SK-MEL-5 (cell line): ENCODE data around the gene ZNF133. TPM values are rescaled to one million over a fixed set of nuclear protein-coding genes. Genes with fewer than 3 reads are reported as not detected.
"Not testable (repeated sequence)": the region's sequence is repeated elsewhere in the genome, so short reads cannot be mapped to it uniquely, and the experiment has no call there.

ENCODE experiments used
- DNase-seq: peaks from one replicate; pipeline ENCODE4 v3.0.0-alpha.2; 2016; ENCODE audit warnings: low read depth, low spot score
- in situ Hi-C: cut with HindIII; loops from 2 replicates; pipeline ENCODE4 v1.10.0; 2016; ENCODE audit warnings: low sequenced_read_pairs, high pct_unique_total_duplicates, low pct_unique_long_range_greater_than_20kb
- total RNA-seq: library from RNA; depleted of rRNA; stranded (reverse); fragments of >200 nt; shearing (Covaris generic); gene quantifications from 2 replicates; pipeline ENCODE4 v1.2.3, GENCODE V29; 2014

Gene ZNF133
- total RNA-seq, 1 experiment from 2014 or later: 19.2 TPM

DNA sequence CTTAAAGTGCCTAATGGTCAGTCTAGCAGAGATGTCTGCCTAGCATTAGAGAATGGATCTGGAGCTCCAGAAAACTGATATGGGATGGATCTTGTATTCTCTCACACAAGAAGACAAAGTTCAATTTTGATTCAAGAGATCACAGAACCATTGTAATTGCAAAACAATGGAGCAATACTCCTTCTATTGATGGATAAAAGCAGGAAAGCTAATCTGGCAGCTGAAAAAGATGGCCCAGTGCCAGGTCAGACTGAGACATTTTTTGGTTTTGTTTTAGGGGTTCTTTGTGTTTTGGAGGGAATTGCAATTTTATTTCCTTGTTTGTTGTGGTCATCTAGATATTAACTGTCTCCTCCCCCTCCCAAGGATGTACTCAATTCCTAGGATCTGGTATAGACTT is 14.6 kb upstream of the ZNF133 start:
- in situ Hi-C loops: no loop called here
- no peak for DNase-seq

GRCh38 chr20:18275960-18276359 is 12.4 kb upstream of the ZNF133 start:
- in situ Hi-C loops, DNase-seq: not testable (repeated sequence)

- in situ Hi-C loops: no loop called here
These were observed 11.5 kb upstream of the ZNF133 start for GRCh38 chr20:18276821-18277220.

DNA sequence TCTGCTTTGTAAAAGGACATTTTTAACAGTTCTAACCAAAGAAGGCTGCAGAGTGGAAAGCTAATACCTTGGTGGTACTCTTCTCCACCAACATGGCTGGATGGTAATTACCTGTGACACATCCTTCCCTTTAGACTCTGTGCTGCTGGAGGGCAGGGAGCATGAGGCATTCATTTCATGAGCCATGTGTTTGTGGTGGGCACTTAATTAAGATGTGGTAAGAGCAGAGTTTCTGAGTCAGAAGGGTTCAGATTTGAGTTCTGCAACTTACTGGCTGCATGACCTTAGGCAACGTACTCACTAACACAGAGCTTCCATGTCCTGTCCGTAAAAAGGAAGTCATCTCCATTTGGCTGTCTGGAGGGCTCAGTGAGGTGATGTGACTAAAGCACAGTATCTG is 9.1 kb upstream of the ZNF133 start:
- no peak for DNase-seq
- in situ Hi-C loops: no loop called here

More at GRCh38 chr20:18276821-18277220, 11.5 kb upstream of the ZNF133 start:
- DNase-seq: peak; percentile 88

DNA sequence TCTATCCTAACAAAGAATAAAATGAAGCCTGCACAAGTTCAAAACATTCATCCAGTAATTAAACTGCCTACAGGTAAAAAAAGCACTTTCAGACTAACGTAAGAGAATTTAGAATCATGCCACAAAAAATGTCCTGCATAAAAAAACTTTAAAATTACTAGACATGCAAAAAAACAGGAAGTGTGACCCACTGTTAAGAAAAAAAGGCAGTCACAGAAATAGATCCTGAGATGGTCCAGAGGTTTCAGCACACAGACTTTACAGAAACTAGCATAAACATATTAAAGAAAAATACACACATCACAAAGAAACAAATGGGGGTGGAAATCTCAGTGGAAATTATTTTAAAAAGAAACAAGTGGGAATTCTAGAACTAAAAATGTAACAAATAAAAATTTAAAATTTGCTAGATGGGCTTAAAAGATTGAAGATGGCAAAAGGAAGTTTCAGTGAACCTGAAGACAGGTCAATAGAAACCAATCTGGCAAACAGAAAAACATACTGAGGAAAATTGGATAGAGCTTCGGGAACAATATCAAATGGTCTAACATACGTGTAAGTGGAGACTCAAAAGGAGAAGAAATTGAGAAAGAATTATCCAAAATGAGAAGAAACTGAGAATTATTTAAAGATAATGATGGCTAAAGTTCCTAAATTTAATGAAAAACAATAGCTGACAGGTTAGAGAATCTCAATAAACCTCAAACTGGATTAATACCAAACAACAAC is 3.4 kb upstream of the ZNF133 start:
- no peak for DNase-seq
- in situ Hi-C loops: no loop called here

DNA sequence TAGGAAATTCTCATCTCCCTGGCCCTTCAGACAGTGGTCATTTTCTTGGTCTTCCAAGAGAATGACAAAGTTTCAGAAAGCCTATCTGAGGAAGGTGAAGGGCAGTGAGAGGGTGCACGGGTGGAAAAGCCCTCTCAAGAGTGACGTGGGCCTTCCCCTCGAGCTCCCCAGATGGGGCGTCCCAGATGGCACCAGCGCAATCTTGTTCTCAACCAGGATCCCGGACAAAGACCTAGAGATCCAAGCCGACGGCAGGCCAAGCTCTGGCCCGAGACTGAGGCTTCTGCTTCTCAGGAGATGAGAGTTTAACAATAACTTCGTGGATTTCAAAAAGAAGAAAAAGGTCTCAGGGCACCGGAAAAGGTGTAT is 797 bp upstream of the ZNF133 start:
- no peak for DNase-seq
- in situ Hi-C loops: no loop called here

DNA sequence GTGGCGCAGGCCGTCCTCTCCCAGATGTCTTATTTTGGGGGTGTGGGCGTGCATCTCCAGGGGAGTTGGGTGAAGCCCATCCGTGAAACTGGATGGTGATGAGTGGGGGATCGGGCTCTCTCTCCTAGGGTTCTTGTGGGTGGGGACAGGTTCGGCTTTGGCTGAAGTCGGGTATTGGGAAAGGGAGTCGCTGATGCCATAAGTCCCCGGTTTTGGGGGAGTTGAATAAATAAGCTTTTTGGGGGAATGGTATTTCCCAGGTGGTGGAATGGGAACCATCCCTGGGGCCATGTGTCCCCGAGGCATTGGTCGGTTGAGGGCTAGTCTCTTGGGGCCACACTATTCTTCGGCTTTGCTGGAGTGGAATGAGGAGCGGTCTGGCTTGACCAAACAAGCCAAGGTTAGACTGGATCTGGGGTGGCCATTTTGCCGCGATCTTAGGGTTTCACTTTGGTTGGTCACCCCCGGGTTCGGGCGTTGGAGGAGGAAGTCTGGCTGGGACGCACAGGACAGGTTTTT is 481 bp downstream of the ZNF133 start:
- in situ Hi-C loops: no loop called here
- no peak for DNase-seq

- in situ Hi-C loops: no loop called here
- no peak for DNase-seq
These were observed 979 bp downstream of the ZNF133 start for GRCh38 chr20:18289306-18289705.

- DNase-seq: no peak
- in situ Hi-C loops: no loop called here
These were observed 11.0 kb downstream of the ZNF133 start for GRCh38 chr20:18299364-18299763.

DNA sequence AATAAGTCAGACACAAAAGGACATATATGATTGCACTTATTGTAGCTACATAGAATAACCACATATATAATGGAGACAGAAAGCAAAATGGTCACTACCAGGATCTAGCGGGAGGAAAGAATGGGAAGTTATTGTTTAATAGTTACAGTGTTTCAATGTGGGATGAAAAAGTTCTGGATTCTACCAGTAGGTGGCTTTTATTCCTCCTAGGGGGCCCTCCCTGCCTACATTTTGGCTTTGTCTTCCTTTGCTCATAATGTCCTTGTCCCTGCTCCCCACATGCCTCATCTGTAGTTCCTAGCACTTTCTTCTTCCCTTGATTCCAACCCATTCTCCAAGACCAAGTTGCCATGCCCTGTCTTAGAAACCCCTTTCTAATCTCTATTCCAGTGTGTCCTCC is 16.3 kb downstream of the ZNF133 start:
- in situ Hi-C loops: no loop called here
- DNase-seq: peak; percentile 50

- DNase-seq: no peak
- in situ Hi-C loops: no loop called here
These were observed 19.0 kb downstream of the ZNF133 start for GRCh38 chr20:18307301-18307700.

- in situ Hi-C loops: no loop called here
- DNase-seq: no peak
These were observed 21.7 kb downstream of the ZNF133 start for GRCh38 chr20:18310051-18310450.

DNA sequence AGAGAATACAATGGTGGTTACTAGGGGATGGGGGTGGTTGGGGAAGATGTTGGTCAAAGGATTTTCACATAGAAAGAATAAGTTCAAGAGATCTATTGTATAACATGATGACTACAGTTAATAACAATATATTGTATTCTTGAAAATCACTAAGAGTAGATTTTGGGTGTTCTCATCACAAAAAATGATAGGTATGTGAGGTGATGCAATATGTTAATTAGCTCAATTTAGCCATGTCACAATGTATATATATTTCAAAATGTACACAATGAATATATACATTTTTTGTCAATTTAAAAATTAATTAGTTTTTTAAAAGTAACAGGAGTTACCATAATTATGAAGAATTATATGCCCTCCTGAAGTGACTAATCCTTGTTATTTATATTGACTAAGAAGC is 22.3 kb downstream of the ZNF133 start:
- DNase-seq: no peak
- in situ Hi-C loops: no loop called here

- DNase-seq: no peak
- in situ Hi-C loops: no loop called here
These were observed 24.4 kb downstream of the ZNF133 start for GRCh38 chr20:18312723-18313122.

GRCh38 chr20:18313411-18313810 is 25.1 kb downstream of the ZNF133 start:
- in situ Hi-C loops: no loop called here
- DNase-seq: no peak

DNA sequence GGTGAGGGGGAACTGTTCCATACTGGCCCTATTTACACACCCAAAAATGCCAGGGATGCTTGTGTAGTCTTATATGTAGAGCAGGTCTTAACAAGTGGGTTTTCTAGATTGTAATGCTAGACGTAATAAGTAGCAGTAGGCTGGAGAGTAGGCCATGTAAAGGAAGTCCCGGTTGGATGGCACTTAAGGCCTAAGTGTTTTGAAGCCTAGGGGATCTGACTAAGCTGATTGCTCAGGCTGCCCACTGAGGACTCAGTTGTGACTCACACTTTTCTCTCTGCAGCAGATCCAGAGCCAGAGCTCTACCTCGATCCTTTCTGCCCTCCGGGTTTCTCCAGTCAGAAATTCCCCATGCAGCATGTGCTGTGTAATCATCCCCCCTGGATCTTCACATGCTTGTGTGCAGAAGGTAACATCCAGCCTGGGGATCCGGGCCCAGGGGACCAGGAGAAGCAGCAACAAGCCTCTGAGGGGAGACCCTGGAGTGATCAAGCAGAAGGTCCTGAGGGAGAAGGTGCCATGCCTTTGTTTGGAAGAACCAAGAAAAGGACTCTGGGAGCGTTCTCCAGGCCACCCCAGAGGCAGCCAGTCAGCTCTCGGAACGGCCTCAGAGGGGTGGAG is 26.6 kb downstream of the ZNF133 start:
- in situ Hi-C loops: no loop called here
- DNase-seq: no peak

DNA sequence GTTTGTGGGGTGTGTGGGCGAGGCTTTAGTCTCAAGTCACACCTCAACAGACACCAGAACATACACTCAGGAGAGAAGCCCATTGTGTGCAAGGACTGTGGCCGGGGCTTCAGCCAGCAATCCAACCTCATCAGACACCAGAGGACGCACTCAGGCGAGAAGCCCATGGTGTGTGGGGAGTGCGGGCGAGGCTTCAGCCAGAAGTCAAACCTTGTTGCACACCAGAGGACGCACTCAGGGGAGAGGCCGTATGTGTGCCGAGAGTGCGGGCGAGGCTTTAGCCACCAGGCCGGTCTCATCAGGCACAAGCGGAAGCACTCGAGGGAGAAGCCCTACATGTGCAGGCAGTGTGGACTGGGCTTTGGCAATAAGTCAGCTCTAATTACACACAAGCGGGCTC is 27.8 kb downstream of the ZNF133 start:
- in situ Hi-C loops: no loop called here
- DNase-seq: no peak

DNA sequence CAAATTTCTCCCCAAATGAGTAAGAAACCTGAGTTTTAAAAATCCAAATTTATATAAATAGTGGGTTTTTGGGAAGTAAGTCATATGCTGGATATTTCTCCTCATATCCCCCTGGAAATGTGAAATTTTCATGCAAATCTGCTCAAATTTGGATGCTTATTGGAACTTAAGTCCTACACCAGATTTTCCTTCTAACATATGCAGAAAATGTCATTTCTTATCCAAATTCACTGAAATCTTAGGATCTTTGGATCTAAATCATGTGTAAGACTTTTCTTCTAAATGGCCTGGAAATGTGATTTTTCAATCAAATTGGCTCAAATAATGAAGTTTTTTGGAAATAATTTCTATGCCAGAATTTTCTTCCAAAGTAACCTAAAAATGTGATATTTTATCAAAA is 33.0 kb downstream of the ZNF133 start:
- in situ Hi-C loops: no loop called here
- no peak for DNase-seq
